HG02981 (cell line): ENCODE results near the gene FARP2.
"Not testable (repeated sequence)": the region's sequence is repeated elsewhere in the genome, so short reads cannot be mapped to it uniquely, and the experiment has no call there.

Experiments used
- ATAC-seq: cut with Tn5 transposase; IDR thresholded peaks from one replicate; pipeline ENCODE4 v1.9.1; 2021; ENCODE audit warnings: mild to moderate bottlenecking, moderate library complexity; ENCODE audit not compliant: unreplicated experiment

The FARP2 gene

DNA sequence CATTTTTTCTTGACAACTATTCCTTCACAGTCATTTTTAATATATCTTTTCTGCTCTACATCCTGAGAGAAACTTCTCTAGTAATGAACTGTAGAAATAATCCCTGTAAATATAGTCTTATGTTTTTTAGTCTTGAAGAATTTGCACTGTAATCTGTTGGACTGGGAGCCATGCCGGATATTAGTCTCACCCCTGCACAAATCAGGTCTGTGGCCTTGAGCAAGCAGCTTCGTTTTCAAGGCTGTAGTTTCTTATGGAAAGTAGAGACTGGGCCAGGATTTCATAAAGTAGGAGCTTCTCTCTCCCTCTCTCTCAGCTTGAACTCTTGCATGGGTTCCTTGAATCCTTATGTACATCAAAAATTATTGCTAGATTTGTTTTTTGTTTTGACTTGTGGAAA, 8.7 kb downstream of the FARP2 start:
- ATAC-seq = no peak

DNA sequence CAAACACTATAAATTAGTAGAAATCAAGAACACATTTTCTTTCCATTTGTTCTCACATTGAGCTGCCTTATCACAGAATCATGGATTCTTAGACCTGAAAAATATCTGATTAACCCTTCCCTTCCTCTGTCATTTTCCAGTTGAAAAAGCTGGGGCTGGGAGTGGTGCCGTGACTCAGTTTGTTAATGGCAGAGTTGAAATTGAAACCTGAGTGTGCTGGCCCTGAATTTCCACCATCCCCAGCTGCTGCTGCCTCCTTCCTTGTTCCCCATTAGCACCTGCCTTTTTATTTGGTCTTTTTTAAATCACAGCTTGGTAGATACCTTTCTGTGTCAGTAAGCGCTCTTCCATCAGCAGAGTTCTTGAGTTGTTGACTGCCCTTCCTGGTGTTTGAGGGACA, 10.6 kb downstream of the FARP2 start:
- no peak for ATAC-seq

DNA sequence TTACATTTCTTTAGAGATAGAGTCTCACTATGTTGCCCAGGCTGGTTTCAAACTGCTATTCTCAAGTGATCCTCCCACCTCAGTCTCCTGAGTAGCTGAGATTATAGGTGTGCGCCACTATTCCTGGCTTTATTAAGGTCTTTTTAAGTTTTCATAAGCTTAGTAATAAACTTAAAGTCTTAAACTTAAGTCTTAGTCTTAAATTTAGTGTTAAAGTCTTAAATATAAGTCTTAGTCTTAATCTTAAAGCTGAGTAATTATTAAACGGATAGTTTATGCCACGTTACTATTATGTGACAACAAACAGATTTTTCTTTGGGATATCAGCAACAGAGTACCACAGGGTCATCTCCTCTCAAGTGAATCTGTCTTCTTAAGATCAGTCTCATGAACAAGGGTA, 12.6 kb downstream of the FARP2 start:
- no peak for ATAC-seq

DNA sequence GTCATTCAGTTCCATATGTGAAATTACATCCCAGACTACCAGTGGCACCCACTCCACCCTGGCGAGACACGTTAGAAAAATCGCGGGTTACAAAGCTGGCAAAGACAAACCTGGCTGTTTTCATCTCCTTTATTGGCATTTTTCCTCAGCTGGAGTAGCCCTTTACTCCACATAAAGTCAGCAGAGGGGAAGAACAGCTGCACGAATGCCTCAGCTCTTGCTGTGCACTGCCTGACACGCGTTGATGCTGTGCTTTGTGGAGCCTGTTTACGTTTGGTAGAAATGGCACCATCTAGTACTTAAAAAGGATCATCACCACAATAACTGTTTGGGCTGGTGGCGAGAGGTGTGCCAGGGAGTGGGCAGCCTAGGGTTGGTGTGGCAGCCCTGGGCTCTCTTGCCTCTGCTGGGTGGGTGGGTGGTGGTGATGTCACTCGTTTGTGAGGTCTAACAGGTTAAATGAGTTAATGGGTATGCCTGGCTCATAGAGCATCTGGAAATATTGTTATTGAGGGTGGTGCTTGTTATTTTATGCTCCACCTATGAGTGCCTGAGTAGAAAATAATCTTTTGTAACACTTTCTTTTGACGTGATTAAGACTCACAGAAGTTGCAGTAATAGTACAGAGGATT, 16.4 kb downstream of the FARP2 start:
- no peak for ATAC-seq

DNA sequence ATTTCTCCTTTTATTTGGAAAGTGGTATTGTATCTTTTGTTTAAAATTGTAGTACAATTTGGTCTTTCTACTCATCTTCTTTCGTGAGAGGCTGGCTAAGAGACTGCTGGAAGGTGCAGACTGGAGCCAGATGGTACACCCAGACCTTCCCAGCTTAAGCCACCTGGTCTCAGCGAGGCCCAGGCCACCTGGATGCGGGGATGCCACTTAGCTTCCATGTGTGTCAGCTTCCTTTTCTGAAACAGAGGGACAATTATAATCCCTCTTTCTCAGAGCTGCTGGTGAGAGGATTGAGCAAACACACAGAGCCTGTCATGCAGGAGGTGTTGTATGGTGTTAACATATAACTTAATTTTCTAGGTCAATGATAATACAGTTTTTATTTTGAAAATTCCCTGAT, 17.4 kb downstream of the FARP2 start:
- ATAC-seq = no peak

DNA sequence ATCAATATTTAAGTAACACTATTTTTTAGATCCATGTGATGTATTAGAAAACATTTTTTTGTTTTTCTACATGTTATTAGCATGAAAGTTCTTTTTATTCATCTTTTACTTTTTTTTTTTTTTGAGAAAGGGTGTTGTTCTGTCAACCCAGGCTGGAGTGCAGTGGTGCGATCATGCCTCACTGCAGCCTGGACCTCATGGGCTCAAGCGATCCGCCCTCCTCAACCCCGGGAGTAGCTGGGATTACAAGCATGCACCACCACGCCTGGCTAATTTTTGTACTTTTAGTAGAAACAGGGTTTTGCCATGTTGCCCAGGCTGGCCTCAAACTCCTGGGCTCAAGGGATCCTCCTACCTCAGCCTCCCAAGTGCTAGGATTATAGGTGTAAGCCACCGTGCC, 17.8 kb downstream of the FARP2 start:
- ATAC-seq = not testable (repeated sequence)

DNA sequence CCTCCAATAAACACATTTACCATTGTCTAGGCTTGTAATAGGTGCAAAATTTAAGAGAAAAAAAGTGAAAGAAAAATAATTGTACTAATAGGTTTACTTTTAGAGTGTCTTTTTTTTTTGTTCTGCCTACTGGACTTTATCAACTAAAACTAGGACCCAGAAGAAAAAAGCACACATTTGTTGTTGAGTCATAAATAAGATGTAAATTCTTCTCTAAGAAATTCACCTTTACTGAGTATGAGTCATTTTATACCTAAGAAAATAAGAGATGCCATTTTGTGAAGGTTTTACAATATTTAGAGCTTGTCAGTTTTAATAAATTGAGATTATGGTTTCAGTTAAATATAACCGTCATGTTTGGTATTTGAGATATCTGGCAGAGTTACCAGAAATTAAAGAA, 19.2 kb downstream of the FARP2 start:
- no peak for ATAC-seq

DNA sequence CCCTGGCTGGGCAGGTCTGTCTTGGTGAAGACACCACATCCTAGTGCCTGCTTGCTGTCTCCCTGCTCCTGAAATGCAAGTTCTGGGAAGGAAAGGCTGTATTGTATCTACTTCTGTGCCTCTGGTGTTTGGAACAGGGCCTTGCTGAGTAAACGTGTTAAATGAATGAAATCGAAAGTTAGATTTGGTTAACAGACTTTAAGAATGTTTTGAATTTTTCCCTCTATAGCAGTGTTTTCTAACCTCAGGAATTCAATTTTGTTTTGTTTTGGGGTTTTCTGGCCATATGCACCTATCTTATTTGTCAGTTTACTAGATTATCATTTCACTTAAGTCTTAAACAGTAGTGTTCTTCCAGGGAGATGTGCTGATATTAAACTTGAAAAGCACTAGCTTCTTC, 20.7 kb downstream of the FARP2 start:
- ATAC-seq = no peak

DNA sequence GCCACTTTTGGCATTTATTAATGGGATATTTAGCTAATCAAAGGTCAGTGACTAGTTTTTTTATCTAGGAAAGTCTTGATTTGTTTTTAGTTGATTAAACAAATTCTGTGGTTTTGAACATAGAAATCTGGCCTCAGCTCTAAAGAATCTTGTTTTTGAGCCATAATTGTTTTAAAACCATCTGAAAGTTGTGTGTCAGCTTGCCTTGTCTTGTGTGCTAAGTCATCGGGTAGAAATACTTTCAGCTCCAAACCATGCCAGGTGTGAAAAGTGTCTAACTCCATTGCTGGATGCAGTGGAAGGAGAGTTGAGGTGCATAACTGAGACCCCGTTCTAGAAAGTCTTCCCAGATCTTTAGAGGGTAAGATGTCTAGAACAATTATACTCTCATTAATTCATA, 22.7 kb downstream of the FARP2 start:
- no peak for ATAC-seq

DNA sequence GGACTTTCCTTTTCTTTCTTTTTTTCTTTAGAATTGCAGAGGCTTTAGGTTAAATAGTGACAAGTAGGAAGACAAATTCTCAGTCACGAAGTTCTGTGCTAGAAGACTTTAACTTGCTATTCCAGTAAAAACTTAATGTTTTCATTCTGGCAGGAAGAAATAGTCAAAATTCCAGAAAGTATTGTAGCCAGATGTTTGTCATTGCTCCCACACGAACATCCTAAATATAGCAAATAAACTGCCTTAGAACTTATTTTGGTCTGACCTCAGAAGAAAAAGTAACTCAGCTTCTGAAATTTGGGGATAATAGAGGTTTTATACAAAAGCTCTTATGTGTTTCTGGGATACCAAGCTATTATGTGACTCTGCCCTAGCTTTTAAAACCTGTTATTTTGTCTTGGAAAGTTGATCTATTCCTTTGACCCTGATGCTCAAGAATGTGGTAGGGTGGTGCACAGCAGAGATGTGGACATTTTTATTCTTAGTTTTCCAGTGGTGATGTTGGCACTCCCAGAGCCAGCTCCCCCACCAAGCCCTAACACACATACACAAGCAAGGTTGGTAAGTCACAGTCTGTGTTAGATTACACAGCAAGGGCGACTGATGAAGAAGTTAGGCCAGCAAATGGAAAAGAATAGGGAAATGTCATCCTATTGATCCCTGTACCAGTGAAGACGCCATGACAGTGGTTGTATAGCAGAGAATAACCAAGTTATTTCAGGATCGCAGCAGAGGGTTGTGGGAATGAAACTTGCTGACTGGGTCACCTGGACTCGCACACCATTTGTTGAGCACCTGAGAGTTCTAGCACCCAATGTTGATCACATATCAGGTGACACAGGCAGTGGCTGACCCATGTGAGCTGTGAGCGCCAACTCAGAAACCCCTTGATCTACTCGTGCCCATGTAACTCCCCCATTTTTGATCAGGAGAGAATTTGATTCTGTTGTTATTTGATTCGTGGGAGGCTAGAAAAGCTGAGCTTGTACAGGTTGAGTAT, 23.7 kb downstream of the FARP2 start:
- ATAC-seq = no peak

DNA sequence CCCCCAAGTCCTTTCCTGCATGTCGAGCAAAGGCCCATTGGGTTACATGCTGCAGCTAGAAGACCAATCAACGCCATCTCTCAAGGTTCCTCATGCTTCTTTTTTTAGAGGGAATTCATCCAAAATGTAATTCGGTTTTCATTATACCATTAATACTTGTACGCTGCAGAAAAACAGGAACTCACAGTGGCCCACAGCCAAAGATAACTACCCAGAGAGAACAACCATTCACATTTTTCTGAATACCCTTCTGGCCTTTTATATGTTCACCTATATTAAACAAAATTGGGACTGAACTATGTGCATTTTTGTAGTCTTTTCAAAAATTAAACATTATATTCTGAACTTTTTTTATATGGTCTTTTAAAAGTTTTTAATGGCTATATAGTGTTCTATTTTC, 25.8 kb downstream of the FARP2 start:
- ATAC-seq = no peak

DNA sequence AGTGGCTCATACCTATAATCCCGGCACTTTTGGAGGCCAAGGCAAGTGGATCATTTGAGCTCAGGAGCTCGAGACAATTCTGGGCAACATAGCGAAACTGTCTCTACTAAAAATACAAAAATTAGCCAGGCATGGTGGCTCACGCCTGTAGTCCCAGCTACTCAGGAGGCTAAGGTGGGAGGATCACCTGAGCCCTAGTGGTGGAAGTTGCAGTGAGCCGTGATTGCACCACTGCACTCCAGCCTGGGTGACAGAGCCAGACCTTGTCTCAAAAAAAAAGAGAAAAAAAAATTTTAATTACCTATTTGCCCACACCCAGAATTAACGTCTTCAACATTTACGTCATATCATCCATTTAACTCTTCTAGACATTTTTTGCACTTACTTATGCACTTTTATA, 29.4 kb downstream of the FARP2 start:
- not testable (repeated sequence) for ATAC-seq

DNA sequence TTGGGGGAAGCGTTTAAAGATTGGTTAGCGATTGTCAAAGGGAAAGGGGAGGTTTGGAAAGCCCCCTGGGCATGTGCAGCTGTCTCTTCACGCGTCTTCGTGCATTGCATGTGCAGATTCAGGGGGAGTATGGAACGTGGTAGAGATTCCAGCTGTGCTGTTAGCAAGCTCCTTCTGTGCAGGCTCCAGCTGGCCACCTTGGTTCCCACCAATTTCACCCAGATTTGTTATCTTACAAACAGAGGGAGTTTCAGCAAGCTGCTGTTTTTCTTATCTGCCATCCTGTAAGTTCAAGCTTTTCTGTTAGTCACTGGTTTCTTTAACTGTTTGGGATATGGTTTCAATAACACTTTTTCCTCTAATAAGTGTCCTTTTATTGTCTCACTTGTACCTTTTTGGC, 30.4 kb downstream of the FARP2 start:
- ATAC-seq = no peak

DNA sequence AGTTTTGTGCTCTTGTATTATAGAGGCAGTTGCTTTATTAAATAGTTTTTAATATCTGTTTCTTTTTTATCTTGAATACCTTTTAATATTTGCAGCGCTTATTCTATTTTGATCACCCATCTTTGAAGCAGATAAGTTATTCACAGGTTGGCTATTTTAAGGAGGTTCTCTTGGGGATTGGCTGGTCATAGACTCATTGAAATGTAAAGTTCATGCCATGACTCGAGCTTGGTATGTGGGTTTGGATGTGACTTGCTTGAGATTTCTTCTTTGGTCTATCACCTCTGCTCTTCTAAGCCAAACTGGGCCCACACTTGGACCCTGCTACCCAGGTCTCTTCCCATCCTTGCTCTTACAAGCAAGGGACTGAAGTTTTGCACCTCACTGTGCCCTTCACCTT, 33.6 kb downstream of the FARP2 start:
- ATAC-seq = no peak

DNA sequence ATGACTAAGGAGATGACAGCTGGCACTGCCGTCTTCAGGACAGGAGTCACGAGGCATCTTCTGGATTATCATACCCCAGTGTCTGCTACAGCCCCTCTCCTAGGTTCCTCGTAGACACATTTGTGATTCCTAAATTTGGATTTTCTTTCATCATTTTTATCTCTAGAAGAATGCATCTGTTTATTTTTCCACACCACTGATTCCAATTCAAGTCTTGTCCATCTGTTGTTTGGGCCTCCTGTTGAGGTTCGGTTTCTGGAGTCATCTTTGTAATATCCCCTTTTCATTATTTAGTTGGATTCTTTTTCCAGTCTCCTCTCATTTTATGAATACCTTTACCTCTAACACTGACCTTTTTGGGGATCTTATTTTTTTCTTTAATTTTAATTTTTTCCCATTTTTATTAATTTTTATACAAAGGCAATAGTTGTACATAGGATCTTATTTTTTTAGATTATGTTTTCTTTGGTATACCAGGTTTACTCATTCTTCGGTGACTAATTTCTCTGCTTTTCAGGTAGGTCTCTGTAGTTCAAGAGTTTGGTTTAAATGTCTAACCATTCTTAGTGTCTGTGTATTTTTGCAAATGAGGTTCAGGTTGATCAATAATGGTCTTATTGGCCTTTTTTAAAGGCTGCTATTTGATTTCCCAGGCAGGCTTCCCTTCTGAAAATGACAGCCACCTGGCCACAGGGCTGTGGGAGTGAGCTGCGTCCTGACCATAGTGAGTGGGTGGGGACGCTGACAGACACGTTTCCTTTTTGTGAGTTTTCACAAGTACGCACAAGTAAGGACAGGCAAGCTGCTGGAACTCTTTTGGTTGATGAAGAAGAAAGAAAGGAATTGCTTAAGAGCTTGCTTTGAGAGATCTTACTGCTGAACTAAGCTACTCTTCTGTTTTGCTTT, 34.5 kb downstream of the FARP2 start:
- ATAC-seq = no peak

DNA sequence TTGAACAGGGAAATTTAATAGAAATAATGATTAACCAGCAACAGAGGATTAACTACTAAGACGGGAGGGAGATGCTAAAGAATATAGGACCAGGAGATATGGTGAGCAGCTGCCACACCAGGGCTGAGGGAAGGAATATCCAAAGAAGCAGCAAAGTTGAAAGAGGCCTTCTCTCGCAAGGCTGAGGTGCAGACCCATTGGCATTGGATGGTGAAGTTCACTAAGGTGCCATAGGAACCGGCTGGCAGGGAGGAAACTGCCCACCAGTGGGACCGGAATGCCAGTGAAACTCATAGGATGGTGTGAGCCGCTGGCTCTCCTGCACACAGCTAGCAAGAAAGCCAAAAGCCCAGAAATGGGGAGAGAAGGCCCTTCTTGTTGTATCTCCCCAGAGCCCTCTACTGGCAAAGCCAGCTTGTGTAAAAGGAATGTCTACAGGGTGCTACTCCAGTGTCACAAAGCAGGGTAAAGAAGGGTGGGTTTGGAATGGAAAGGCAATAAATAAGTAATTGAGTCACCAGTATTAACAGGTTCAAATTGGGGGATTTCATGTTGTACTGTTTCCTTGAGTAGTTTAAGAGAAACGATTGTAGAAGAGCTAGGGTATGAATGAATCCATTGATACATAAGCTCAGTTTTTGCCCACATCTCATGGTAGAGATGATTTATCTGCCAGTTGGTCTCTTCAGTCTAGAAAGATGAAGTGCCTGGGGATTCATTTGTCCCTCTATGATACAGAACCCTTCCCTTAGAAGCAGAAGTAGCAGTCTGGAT, 36.0 kb downstream of the FARP2 start:
- ATAC-seq = no peak

DNA sequence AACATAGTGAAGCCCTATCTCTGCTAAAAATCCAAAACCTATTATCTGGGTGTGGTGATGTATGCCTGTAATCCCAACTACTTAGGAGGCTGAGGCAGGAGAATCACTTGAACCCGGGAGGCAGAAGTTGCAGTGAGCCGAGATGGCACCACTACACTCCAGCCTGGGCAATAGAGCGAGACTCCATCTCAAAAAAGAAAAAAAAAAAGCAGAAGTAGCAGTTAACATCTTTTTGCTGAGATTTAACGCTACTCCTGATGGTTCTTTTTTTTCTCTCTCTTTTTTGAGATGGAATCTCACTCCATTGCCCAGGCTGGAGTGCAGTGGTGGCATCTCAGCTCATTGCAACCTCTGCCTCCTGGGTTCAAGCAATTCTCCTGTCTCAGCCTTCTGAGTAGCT, 36.7 kb downstream of the FARP2 start:
- ATAC-seq = not testable (repeated sequence)

DNA sequence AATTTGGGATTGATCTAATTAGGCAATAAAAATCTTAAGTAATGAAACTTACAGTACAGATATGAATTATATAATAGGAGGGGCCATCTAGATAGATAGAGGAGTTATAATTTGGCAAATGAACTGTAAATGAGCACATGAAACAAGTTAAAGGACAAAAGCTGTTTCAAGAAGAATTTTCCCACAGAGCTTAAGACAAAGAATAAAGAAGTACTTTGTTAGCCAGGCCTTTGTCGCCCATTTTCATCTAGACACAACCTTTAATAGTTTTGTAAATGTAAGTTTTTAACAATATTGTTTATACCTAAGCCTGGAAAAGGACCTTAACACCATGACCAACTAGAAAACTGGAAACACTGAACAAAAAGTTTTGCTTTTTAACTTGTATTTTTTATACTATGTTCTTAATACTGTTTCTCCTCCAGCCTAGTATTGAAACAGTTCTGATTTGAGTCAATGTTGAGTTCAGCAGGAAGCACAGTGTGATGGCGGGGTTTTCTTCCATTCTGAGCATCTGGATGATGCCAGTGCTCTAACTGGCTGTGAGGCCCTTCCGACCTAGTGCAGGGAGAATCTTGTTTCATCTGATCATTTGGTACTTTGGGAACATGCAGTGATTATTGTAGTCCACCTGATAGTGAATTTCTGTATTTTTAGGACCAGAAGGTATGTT, 37.6 kb downstream of the FARP2 start:
- no peak for ATAC-seq

DNA sequence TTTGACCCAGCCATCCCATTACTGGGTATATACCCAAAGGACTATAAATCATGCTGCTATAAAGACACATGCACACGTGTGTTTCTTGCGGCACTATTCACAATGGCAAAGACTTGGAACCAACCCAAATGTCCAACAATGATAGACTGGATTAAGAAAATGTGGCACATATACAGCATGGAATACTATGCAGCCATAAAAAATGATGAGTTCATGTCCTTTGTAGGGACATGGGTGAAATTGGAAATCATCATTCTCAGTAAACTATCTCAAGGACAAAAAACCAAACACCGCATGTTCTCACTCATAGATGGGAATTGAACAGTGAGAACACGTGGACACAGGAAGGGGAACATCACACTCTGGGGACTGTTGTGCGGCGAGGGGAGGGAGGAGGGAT, 40.7 kb downstream of the FARP2 start:
- not testable (repeated sequence) for ATAC-seq
